ENCODE data around the gene TBC1D14.

DNA sequence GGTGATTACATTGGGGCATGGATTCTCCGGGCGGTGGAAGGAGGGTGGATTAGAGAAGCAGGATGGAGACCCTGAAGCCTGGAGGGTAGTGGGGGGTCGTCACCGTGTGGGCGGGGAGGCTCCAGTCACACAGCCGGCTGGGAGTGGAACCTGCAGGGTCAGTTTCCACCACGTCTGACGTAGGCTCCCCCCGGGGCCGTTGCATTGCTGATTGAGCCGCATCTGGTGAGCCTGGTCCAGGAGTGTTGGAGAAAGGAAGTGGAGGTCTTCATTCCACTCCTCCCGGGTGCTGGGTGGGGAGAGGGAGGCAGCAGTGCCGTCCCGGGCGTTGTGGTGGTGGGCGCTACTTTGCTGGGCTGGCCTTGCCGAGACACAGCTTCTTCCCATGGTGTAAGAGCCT is 28.1 kb downstream of the TBC1D14 start:
- TF ChIP-seq, protein P1, sequence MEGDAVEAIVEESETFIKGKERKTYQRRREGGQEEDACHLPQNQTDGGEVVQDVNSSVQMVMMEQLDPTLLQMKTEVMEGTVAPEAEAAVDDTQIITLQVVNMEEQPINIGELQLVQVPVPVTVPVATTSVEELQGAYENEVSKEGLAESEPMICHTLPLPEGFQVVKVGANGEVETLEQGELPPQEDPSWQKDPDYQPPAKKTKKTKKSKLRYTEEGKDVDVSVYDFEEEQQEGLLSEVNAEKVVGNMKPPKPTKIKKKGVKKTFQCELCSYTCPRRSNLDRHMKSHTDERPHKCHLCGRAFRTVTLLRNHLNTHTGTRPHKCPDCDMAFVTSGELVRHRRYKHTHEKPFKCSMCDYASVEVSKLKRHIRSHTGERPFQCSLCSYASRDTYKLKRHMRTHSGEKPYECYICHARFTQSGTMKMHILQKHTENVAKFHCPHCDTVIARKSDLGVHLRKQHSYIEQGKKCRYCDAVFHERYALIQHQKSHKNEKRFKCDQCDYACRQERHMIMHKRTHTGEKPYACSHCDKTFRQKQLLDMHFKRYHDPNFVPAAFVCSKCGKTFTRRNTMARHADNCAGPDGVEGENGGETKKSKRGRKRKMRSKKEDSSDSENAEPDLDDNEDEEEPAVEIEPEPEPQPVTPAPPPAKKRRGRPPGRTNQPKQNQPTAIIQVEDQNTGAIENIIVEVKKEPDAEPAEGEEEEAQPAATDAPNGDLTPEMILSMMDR (IDR thresholded peaks at IDR 0.05), result no peak
- no peak for TF ChIP-seq POLR2A (IDR thresholded peaks at IDR 0.05)
